Left lung (tissue), 14 donors: Measurements from ENCODE around the gene SUSD3. TPM values are rescaled to one million over a fixed set of nuclear protein-coding genes. Genes with fewer than 3 reads are reported as not detected.

Experiments used
- ATAC-seq: fragments of 200-7000 bp; cut with Tn5 transposase; one replicate; pipeline ENCODE4 v1.9.1; 2020; ENCODE audit warnings: moderate library complexity
- DNase-seq, 4 donors: peaks; one replicate each; pipeline ENCODE4 v3.0.0-alpha.2; 2013 to 2020
- H3K27ac ChIP-seq, 2 donors: fragments of 200-600 bp; sonication (generic) in 1 of 2; one replicate each; pipeline versions ENCODE4 v1.5.0 to v1.8.0; 2020 to 2021
- H3K27me3 ChIP-seq, 2 donors: fragments of 200-600 bp; sonication (generic) in 1 of 2; one replicate each; pipeline versions ENCODE4 v1.5.0 to v1.8.0; 2020 to 2021
- H3K36me3 ChIP-seq, 2 donors: fragments of 200-600 bp; sonication (generic) in 1 of 2; one replicate each; pipeline versions ENCODE4 v1.5.0 to v1.8.0; 2020 to 2021
- H3K4me1 ChIP-seq, 2 donors: fragments of 200-600 bp; one replicate each; pipeline ENCODE4 v1.8.0; 2021
- H3K4me3 ChIP-seq, 2 donors: fragments of 200-600 bp; sonication (generic) in 1 of 2; one replicate each; pipeline versions ENCODE4 v1.5.0 to v1.8.0; 2020 to 2021; ENCODE audit warnings: mild to moderate bottlenecking in 1 of 2
- H3K9me3 ChIP-seq, 2 donors: fragments of 200-600 bp; sonication (generic) in 1 of 2; one replicate each; pipeline versions ENCODE4 v1.5.0 to v1.8.0; 2020 to 2021
- CTCF ChIP-seq, 2 donors: fragments of 200-600 bp; sonication (generic) in 1 of 2; IDR thresholded peaks; one replicate each; pipeline versions ENCODE4 v1.5.0 to v1.8.0; 2021; ENCODE audit warnings: antibody characterized with exemption in 2 of 2
- intact Hi-C, 2 donors: fragments of 100-400 bp; cut with DNase I; formaldehyde crosslinking; loops; one replicate each; pipeline versions ENCODE4 v1.11.2 to v1.14.2; 2022
- long read RNA-seq, 12 donors: library from polyadenylated mRNA in 2 of 12; unstranded in 2 of 12; transcript quantifications; one replicate each; pipeline ENCODE4 v2.0.0 and lab custom pipeline, GENCODE V29; 2019 to 2026
- polyA plus RNA-seq, 6 donors: library from polyadenylated mRNA; unstranded; fragments of 120-200 nt; gene quantifications; one replicate each; pipeline ENCODE4 v1.2.1, GENCODE V29; 2013; ENCODE audit not compliant: insufficient read length in 6 of 6
- total RNA-seq, 2 donors: library from RNA; stranded (reverse); fragmentation: NEBNext Ultra II Directional; extraction: Animal tissue kit (Norgen Biotek cat#: 25700); gene quantifications; one replicate each; pipeline ENCODE4 v1.2.1, GENCODE V29; 2021
- donor health status: DM: no; HTN: yes; CAD: no.
- donor health status: DM: no; HTN: no; CAD: no.

SUSD3 gene
- total RNA-seq (1 to 10 TPM; 2.6 to 4.8 TPM), polyA plus RNA-seq (10 to 100 TPM in 2 of 6 donors, 1 to 10 TPM in 4; 4.0 to 12.1 (median 6.2) TPM)
- long read RNA-seq, donor 1, transcript SUSD3-202 (5 exons, 1,195 nt), result major isoform, 8 of 10 reads
- long read RNA-seq, donor 1, partial matches to known transcripts, result 0 of 10 reads
- long read RNA-seq, donor 1, other reads (novel, unspliced or antisense), result 0 of 10 reads
- long read RNA-seq, donor 2, transcript SUSD3-202 (5 exons, 1,195 nt), result major isoform, 5 of 5 reads
- long read RNA-seq, donor 2, partial matches to known transcripts, result 0 of 5 reads
- long read RNA-seq, donor 2, other reads (novel, unspliced or antisense), result 0 of 5 reads
- long read RNA-seq, donor 3, partial matches to known transcripts, result 0 of 2 reads
- long read RNA-seq, donor 3, other reads (novel, unspliced or antisense), result 0 of 2 reads
- long read RNA-seq, donor 4, partial matches to known transcripts, result 0 of 5 reads
- long read RNA-seq, donor 4, other reads (novel, unspliced or antisense), result 2 of 5 reads
- long read RNA-seq, donor 5, partial matches to known transcripts, result 0 of 1 reads
- long read RNA-seq, donor 5, other reads (novel, unspliced or antisense), result 0 of 1 reads
- long read RNA-seq, donor 6, partial matches to known transcripts, result 0 of 2 reads
- long read RNA-seq, donor 6, other reads (novel, unspliced or antisense), result 0 of 2 reads
- long read RNA-seq, donor 7, partial matches to known transcripts, result 0 of 1 reads
- long read RNA-seq, donor 7, other reads (novel, unspliced or antisense), result 0 of 1 reads
- long read RNA-seq, donor 8, partial matches to known transcripts, result 0 of 2 reads
- long read RNA-seq, donor 8, other reads (novel, unspliced or antisense), result 0 of 2 reads
- long read RNA-seq, donor 9, result 0 reads
- long read RNA-seq, donor 10, partial matches to known transcripts, result 0 of 4 reads
- long read RNA-seq, donor 10, other reads (novel, unspliced or antisense), result 0 of 4 reads
- long read RNA-seq, donor 11, partial matches to known transcripts, result 0 of 2 reads
- long read RNA-seq, donor 11, other reads (novel, unspliced or antisense), result 0 of 2 reads
- long read RNA-seq, donor 12, partial matches to known transcripts, result 0 of 2 reads
- long read RNA-seq, donor 12, other reads (novel, unspliced or antisense), result 0 of 2 reads

DNA sequence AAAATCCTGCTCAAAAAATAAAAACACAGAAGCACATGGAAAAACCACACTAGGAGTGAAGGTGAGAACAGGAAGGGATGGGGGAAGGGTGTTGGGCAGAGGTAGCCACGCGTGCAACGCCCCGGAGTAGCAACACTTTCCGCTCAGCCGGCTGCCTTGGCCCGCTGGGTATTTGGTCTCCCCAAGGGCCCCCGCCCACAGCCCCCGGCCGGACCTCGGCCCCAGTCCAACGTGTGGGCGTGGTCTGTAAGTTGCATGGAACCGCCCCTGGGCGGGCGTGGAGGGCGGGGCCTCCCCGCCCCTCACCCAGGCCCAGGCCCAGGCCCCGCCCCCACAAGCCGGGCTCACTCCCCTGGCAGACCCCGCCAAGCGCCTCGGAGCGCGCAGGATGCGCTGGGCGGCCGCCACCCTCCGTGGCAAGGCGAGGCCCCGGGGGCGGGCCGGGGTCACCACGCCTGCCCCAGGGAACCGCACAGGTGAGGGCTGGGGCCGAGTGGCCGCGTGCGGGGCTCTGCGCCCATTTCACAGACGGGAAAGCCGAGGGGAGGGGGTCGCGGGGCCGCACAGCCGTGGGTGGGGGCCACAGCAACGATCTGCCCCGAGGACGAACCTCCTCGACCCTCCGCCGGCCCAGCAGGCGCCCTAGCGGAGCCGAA, at the start of gene SUSD3:
SUSD3 (plus strand) TSS at position 347 of the 656 bp plus-strand sequence; CDS start at position 389, 42 bp downstream.
- no peaks in the 10 kb centered on the region for H3K9me3 ChIP-seq
- peak; percentile 86 for ATAC-seq
- peak within 1 kb of the TSS; percentile 54 to 75 for H3K27ac ChIP-seq
- H3K4me1 ChIP-seq, result peaks cover 6 to 64% of the 10 kb centered on the region in 2 donors
- peak within 1 kb of the TSS; percentile 43 to 64 for H3K4me3 ChIP-seq
- intact Hi-C loops, result no loop called here
- H3K36me3 ChIP-seq, result no peaks in the 10 kb centered on the region
- DNase-seq, result peak; percentile 42 to 92 (median 76)
- H3K27me3 ChIP-seq, result no peaks in the 10 kb centered on the region
- TF ChIP-seq CTCF (IDR thresholded peaks at IDR 0.05), result no peak

DNA sequence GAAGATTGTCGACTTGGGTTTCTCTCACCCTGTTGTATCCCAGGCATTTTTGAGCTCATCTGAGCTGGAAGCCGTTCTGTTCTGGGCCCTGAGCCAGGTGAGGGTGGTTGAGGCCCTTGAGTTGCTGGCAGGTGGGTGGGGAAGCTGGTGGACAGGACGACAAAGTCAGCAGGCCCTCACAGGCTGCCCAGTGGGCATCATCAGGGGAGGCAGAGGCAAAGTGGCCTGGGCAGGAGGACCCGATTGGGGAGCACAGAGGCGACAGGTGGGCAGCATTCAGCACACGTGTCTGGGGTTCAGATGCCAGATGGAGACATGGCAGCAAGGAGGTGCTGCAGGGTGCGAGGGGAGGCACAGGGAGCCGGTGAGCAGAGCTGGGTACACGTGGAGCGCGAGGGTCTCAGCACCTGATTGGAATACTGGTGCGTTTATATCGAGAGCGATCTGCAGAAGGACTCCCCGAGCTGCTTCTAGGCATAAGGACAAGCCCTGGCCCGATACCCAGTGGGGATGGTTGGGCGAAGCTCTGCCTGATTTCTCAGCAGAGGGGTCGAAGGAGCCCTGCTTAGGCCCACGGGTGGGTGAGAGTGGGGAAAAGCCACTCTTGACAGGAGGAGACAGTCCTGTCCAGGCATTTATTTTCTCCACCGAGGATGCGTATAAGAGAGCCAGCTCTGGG, 49.0 kb upstream of the SUSD3 start:
- Histone ChIP-seq H3K9me3 (no peaks in the 10 kb centered on the region), H3K27me3 (no peaks in the 10 kb centered on the region), H3K4me1 (no peaks in the 10 kb centered on the region), H3K4me3 (no peak overlapping the region), H3K36me3 (peaks cover 0 to 94% of the 10 kb centered on the region in 2 donors), H3K27ac (no peak overlapping the region)
- TF ChIP-seq CTCF (IDR thresholded peaks at IDR 0.05), result no peak
- peak; percentile 34 for ATAC-seq
- no peak for DNase-seq
- intact Hi-C loops, result no loop called here

GRCh38 chr9:93010056-93010455, 48.4 kb upstream of the SUSD3 start:
- Histone ChIP-seq H3K9me3 (no peaks in the 10 kb centered on the region), H3K27me3 (no peaks in the 10 kb centered on the region), H3K4me1 (no peaks in the 10 kb centered on the region), H3K4me3 (no peak overlapping the region), H3K27ac (no peak overlapping the region), H3K36me3 (peaks cover 0 to 94% of the 10 kb centered on the region in 2 donors)
- ATAC-seq (no peak), DNase-seq (no peak)
- intact Hi-C loops, result no loop called here
- no peak for TF ChIP-seq CTCF (IDR thresholded peaks at IDR 0.05)

DNA sequence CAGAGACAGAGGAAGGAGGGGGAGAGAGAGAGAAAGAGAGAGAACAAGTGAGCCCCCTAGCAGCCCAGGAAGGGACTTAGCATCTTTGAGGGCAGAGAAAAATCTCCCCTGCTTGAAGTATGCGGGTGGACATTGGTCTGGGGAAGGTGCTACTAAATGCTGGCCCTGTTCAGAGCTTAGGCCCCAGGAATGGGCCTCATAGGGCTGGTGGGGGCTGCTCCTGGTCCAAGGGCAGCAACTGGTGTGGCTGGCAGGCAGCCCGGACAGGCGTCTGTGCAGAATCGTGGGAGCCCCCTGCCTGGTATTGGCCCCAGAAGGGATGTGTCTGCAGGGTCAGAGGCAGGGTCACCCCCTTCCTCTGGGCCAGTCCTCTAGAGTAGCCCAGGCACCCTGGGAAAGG, 47.8 kb upstream of the SUSD3 start:
- Histone ChIP-seq H3K9me3 (no peaks in the 10 kb centered on the region), H3K27ac (no peak overlapping the region), H3K27me3 (no peaks in the 10 kb centered on the region), H3K4me1 (no peaks in the 10 kb centered on the region), H3K36me3 (peaks cover 0 to 94% of the 10 kb centered on the region in 2 donors), H3K4me3 (no peak overlapping the region)
- TF ChIP-seq CTCF (IDR thresholded peaks at IDR 0.05), result no peak
- no peak for ATAC-seq
- intact Hi-C loops, result no loop called here
- no peak for DNase-seq
